NCI-H2029 treated with DMSO at 0.1 percent for 48 hours (cell line): Measurements from ENCODE around the gene MYOZ1.
"Not testable (repeated sequence)": the region's sequence is repeated elsewhere in the genome, so short reads cannot be mapped to it uniquely, and the experiment has no call there.

ENCODE experiments used
- DNase-seq: peaks from one replicate; lab custom pipeline; 2025; lab: John Stamatoyannopoulos, UW

MYOZ1 gene

GRCh38 chr10:73647875-73648651 is 6.8 kb upstream of the MYOZ1 start:
- DNase-seq, result no peak

- DNase-seq, result peak; percentile 9
These were observed 6.1 kb upstream of the MYOZ1 start for GRCh38 chr10:73647211-73647874.

- no peak for DNase-seq
These were observed 5.3 kb upstream of the MYOZ1 start for GRCh38 chr10:73646598-73647041.

GRCh38 chr10:73645251-73645650 is 4.0 kb upstream of the MYOZ1 start:
- no peak for DNase-seq

- DNase-seq, result no peak
These were observed 3.5 kb upstream of the MYOZ1 start for GRCh38 chr10:73644767-73645166.

- peak; percentile 20 for DNase-seq
These were observed 2.9 kb upstream of the MYOZ1 start for GRCh38 chr10:73644015-73644743.

GRCh38 chr10:73643362-73643761 is 2.1 kb upstream of the MYOZ1 start:
- no peak for DNase-seq

GRCh38 chr10:73639286-73639685 is 2.0 kb downstream of the MYOZ1 start:
- DNase-seq, result no peak

GRCh38 chr10:73635781-73636180 is 5.5 kb downstream of the MYOZ1 start:
- DNase-seq, result no peak

GRCh38 chr10:73634421-73634820 is 6.9 kb downstream of the MYOZ1 start:
- no peak for DNase-seq

- DNase-seq, result no peak
These were observed 12.1 kb downstream of the MYOZ1 start for GRCh38 chr10:73629165-73629564.

GRCh38 chr10:73628405-73628804 is 12.9 kb downstream of the MYOZ1 start:
- DNase-seq, result no peak

- no peak for DNase-seq
These were observed 14.0 kb downstream of the MYOZ1 start for GRCh38 chr10:73627300-73627699.

- peak; percentile 32 for DNase-seq
These were observed 15.2 kb downstream of the MYOZ1 start for GRCh38 chr10:73625884-73626752.

- no peak for DNase-seq
These were observed 16.0 kb downstream of the MYOZ1 start for GRCh38 chr10:73625004-73625883.

- DNase-seq, result no peak
These were observed 18.2 kb downstream of the MYOZ1 start for GRCh38 chr10:73623056-73623455.

GRCh38 chr10:73620974-73621373 is 20.3 kb downstream of the MYOZ1 start:
- DNase-seq, result not testable (repeated sequence)

- not testable (repeated sequence) for DNase-seq
These were observed 24.1 kb downstream of the MYOZ1 start for GRCh38 chr10:73617143-73617542.

- DNase-seq, result no peak
These were observed 26.6 kb downstream of the MYOZ1 start for GRCh38 chr10:73614720-73615119.

- no peak for DNase-seq
These were observed 32.2 kb downstream of the MYOZ1 start for GRCh38 chr10:73609116-73609515.

- DNase-seq, result peak; percentile 43
These were observed 39.8 kb downstream of the MYOZ1 start for GRCh38 chr10:73601486-73601921.
